Fibroblast of lung (primary cell): ENCODE data around the gene SLC25A20. TPM values are rescaled to one million over a fixed set of nuclear protein-coding genes. Genes with fewer than 3 reads are reported as not detected.

Experiments
- DNase-seq, 2 donors: peaks; one replicate each; pipeline versions ENCODE4 v3.0.0 to v3.0.0-alpha.2; 2010; ENCODE audit warnings: low read depth in 2 of 2
- H2AFZ ChIP-seq: 2 replicates; pipeline ENCODE4 v1.5.1; 2012; ENCODE audit warnings: low read length, control low read depth, inconsistent platforms
- H3K27ac ChIP-seq: 2 replicates; pipeline ENCODE4 v1.5.1; 2011; ENCODE audit warnings: low read length, control low read depth; ENCODE audit not compliant: insufficient read depth
- H3K27me3 ChIP-seq: 2 replicates; pipeline ENCODE4 v1.5.1; 2011; ENCODE audit warnings: mild to moderate bottlenecking, low read length; ENCODE audit not compliant: control insufficient read depth, insufficient read depth
- H3K36me3 ChIP-seq: 2 replicates; pipeline ENCODE4 v1.5.1; 2011; ENCODE audit warnings: low read length; ENCODE audit not compliant: control insufficient read depth, insufficient read depth
- H3K4me1 ChIP-seq: 2 replicates; pipeline ENCODE4 v1.5.1; 2011; ENCODE audit warnings: low read length; ENCODE audit not compliant: control insufficient read depth, insufficient read depth; ENCODE audit errors: extremely low read depth
- H3K4me2 ChIP-seq: 2 replicates; pipeline ENCODE4 v1.5.1; 2011; ENCODE audit warnings: low read length, control low read depth; ENCODE audit not compliant: insufficient read depth; ENCODE audit errors: extremely low read depth
- H3K4me3 ChIP-seq, 4 experiments: fragments of 200-600 bp in 1 of 4; sonication (generic) in 1 of 4; replicated peaks in 1 of 4; 2 replicates each; pipeline ENCODE4 v1.5.1; 2011 to 2016; ENCODE audit warnings: low read length in 4 of 4, low read depth in 3 of 4, mild to moderate bottlenecking in 3 of 4, control low read depth in 2 of 4, inconsistent platforms in 1 of 4, mixed read lengths in 1 of 4; ENCODE audit not compliant: insufficient read depth in 1 of 4; ENCODE audit errors: control extremely low read depth in 1 of 4
- H3K79me2 ChIP-seq: 2 replicates; pipeline ENCODE4 v1.5.1; 2012; ENCODE audit warnings: mild to moderate bottlenecking, low read length, inconsistent platforms; ENCODE audit not compliant: control insufficient read depth, insufficient read depth
- H3K9ac ChIP-seq: 2 replicates; pipeline ENCODE4 v1.5.1; 2011; ENCODE audit warnings: mild to moderate bottlenecking, low read length, control low read depth; ENCODE audit not compliant: insufficient read depth
- H3K9me3 ChIP-seq: 2 replicates; pipeline ENCODE4 v1.5.1; 2012; ENCODE audit warnings: low read depth, low read length; ENCODE audit not compliant: control insufficient read depth, insufficient read depth
- H4K20me1 ChIP-seq: 2 replicates; pipeline ENCODE4 v1.5.1; 2011; ENCODE audit warnings: low read length; ENCODE audit not compliant: control insufficient read depth, insufficient read depth; ENCODE audit errors: extremely low read depth
- EZH2 ChIP-seq: IDR thresholded peaks from 2 replicates; pipeline ENCODE4 v1.5.1; 2012; ENCODE audit warnings: low read length, control low read depth, mild to moderate bottlenecking; ENCODE audit errors: missing control alignments
- polyA plus RNA-seq, 2 donors: library from polyadenylated mRNA; depleted of rRNA in 1 of 2; stranded (reverse) in 1 of 2; unstranded in 1 of 2; fragments of >200 nt; gene quantifications; 2 replicates each; pipeline ENCODE4 v1.2.1, GENCODE V29; 2011 to 2012; ENCODE audit warnings: missing spikeins in 1 of 2
- total RNA-seq: library from RNA; depleted of rRNA; stranded (reverse); fragments of >200 nt; gene quantifications from 2 replicates; pipeline ENCODE4 v1.2.1, GENCODE V29; 2014
- TF ChIP-seq, protein P1 (sequence below), 2 donors: IDR thresholded peaks in 1 of 2; conservative IDR thresholded peaks in 1 of 2; 1 replicate in 1 of 2; 2 replicates in 1 of 2; pipeline ENCODE4 v1.5.1; 2011 to 2012; ENCODE audit warnings: low read length in 2 of 2, control low read depth in 1 of 2, inconsistent platforms in 1 of 2, low read depth in 1 of 2, mild to moderate bottlenecking in 1 of 2

SLC25A20 gene
- total and polyA plus RNA-seq, 2 donors (not counting 1 experiment from before 2014, with no cell fraction given): 25.1 to 40.3 TPM

DNA sequence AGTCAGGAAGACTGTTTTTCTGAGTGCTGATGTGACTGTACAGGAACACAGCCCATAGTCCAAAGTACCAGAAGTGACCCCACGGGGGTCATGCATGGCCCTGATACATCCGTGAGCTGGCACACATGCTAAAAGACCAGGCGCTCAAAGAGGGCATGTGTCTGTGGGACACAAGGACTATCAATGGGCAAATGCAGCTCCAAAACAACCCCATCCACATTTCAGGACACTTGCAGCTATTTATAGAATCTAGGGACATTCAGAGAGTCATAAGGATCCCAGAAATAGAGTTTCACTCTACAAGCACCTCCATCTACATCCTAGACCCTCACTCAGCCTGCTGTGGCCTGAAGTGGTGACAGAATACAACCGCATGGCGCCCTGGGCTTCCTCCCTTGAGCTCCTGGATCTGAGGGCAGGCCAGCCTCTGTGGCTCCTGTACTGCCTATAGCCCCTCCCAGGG is 17.0 kb downstream of the SLC25A20 start:
- Histone ChIP-seq H3K27ac (no peak overlapping the region), H2AFZ (no peak overlapping the region), H3K36me3 (no peaks in the 10 kb centered on the region), H3K27me3 (no peaks in the 10 kb centered on the region), H3K79me2 (no peaks in the 10 kb centered on the region), H4K20me1 (no peaks in the 10 kb centered on the region), H3K4me2 (no peak overlapping the region), H3K4me3 (no peak overlapping the region), H3K4me1 (no peaks in the 10 kb centered on the region), H3K9me3 (no peaks in the 10 kb centered on the region), H3K9ac (no peak overlapping the region)
- TF ChIP-seq, protein P1, sequence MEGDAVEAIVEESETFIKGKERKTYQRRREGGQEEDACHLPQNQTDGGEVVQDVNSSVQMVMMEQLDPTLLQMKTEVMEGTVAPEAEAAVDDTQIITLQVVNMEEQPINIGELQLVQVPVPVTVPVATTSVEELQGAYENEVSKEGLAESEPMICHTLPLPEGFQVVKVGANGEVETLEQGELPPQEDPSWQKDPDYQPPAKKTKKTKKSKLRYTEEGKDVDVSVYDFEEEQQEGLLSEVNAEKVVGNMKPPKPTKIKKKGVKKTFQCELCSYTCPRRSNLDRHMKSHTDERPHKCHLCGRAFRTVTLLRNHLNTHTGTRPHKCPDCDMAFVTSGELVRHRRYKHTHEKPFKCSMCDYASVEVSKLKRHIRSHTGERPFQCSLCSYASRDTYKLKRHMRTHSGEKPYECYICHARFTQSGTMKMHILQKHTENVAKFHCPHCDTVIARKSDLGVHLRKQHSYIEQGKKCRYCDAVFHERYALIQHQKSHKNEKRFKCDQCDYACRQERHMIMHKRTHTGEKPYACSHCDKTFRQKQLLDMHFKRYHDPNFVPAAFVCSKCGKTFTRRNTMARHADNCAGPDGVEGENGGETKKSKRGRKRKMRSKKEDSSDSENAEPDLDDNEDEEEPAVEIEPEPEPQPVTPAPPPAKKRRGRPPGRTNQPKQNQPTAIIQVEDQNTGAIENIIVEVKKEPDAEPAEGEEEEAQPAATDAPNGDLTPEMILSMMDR (conservative IDR thresholded peaks at IDR 0.05 in 1 of 2, IDR thresholded peaks at IDR 0.05 in 1 of 2; ENCODE audit: low read depth in 1 of 2, low read length in 2 of 2): no peak
- no peak for TF ChIP-seq EZH2
- no peak for DNase-seq

DNA sequence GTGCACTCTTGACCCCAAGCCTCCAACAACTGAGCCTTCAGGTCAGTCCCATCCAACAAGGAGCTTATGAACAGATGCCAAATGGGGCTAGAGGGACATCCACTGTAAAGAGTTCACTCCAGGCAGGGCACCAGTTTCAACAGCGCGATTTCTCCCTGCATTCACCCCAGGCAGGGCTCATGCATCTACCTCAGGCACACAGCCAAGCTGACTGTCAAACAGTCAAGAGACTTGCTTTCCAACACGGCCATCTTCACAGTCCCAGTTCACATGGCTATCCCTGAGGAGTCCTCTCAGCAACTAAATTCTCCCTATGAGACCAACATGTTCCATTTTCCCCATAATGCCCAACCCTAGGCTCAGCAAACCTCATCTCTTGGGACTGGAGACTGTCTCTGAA is 17.7 kb downstream of the SLC25A20 start:
- Histone ChIP-seq H3K4me2 (no peak overlapping the region), H3K36me3 (no peaks in the 10 kb centered on the region), H3K27me3 (no peaks in the 10 kb centered on the region), H4K20me1 (no peaks in the 10 kb centered on the region), H2AFZ (no peak overlapping the region), H3K9ac (no peak overlapping the region), H3K9me3 (no peaks in the 10 kb centered on the region), H3K27ac (no peak overlapping the region), H3K4me1 (no peaks in the 10 kb centered on the region), H3K79me2 (no peaks in the 10 kb centered on the region), H3K4me3 (no peak overlapping the region)
- DNase-seq: no peak
- no peak for TF ChIP-seq EZH2
- TF ChIP-seq, protein P1 (conservative IDR thresholded peaks at IDR 0.05 in 1 of 2, IDR thresholded peaks at IDR 0.05 in 1 of 2; ENCODE audit: low read depth in 1 of 2, low read length in 2 of 2): no peak

DNA sequence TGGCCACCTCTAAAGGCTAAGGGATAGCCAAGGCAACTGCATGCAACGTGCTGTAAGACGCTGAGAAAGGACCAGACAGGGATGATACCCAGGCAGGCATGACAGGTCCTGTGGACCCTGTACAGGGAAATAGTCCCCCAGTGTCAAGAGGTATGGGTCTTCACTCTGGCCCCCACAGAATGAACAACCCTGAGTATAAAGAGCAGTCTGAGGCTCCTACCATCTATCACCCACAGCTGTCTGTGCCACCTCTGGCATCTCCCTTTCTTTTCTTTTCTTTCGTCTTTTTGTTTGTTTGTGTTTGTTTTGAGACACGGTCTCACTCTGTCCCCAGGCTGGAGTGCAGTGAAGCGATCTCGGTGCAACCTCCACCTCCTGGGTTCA is 18.7 kb downstream of the SLC25A20 start:
- Histone ChIP-seq H3K36me3 (no peaks in the 10 kb centered on the region), H3K4me3 (no peak overlapping the region), H3K9me3 (no peaks in the 10 kb centered on the region), H3K27me3 (no peaks in the 10 kb centered on the region), H3K4me2 (no peak overlapping the region), H3K4me1 (no peaks in the 10 kb centered on the region), H4K20me1 (no peaks in the 10 kb centered on the region), H3K79me2 (no peaks in the 10 kb centered on the region), H2AFZ (no peak overlapping the region), H3K27ac (no peak overlapping the region), H3K9ac (no peak overlapping the region)
- no peak for TF ChIP-seq EZH2
- TF ChIP-seq, protein P1 (conservative IDR thresholded peaks at IDR 0.05 in 1 of 2, IDR thresholded peaks at IDR 0.05 in 1 of 2; ENCODE audit: low read depth in 1 of 2, low read length in 2 of 2): no peak
- no peak for DNase-seq
